ENCODE results near the gene GCNA.
"Not testable (repeated sequence)": the region's sequence is repeated elsewhere in the genome, so short reads cannot be mapped to it uniquely, and the experiment has no call there.

GCNA gene

DNA sequence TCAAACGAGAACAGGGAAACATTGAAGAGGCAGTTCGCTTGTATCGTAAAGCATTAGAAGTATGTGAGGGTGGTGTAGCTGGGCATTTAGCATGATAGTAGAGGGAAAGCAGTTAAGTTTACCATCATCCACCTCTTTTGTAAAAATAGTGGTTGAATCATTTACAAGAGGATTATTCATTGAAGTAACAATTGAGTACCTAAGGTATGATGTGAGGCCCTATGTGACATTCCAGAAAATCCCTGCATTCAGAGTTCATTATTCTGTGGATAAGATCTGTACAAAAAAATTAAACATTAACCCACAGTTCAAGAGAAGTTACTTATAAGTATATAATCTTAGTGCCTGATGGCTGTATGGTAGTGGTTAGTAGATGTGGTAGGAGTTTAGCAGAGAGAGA is 22.2 kb upstream of the GCNA start:
- in situ Hi-C loops (cut with MboI; ENCODE audit: low sequenced_read_pairs, unreplicated experiment), result no loop called here
- TF ChIP-seq CTCF (IDR thresholded peaks at IDR 0.05; ENCODE audit: borderline replicate concordance, control extremely low read depth, extremely low read depth, insufficient read depth, missing control alignments), result no peak
- DNase-seq (ENCODE audit: low spot score), result no peak

DNA sequence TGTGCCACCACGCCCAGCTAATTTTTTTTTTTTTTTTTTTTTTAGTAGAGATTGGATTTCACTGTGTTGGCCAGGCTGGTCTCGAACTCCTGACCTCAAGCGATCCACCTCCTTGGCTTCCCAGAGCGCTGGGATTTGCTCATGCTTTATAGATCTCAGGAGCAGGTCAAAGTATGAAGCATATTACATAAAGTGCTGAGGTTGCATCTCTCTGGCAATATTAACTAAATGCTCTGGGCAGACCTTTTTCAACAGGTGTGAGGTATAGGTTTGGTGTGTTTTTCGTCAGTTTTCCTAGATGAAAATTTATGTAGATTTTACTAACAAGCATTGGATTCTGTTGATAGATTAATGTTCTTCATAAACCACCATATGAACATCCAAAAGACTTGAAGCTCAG is 19.3 kb upstream of the GCNA start:
- in situ Hi-C loops (cut with MboI; ENCODE audit: low sequenced_read_pairs, unreplicated experiment), result no loop called here
- no peak for DNase-seq (ENCODE audit: low spot score)
- TF ChIP-seq CTCF (IDR thresholded peaks at IDR 0.05; ENCODE audit: borderline replicate concordance, control extremely low read depth, extremely low read depth, insufficient read depth, missing control alignments), result no peak

- DNase-seq (ENCODE audit: low spot score); in situ Hi-C loops (cut with MboI; ENCODE audit: low sequenced_read_pairs, unreplicated experiment): not testable (repeated sequence)
Measured at GRCh38 chrX:71559773-71560172, 18.5 kb upstream of the GCNA start.

DNA sequence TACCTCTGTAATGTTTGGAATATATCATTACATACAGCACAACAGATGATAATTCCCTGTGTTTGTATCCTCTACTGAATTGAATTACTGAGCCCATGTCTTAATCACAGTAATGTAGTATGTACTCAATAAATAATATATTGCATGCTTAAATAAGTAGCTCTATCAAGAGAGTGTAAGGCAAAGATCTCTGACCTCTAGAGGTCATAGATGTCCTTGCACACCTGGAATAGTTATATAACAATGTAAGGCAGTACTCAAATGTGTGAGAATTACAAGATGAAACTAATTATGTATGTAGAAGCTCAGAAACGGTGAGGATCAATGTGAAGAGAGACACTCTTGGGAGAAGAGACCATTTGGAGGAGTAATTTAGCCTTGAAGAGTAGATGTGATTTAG is 14.3 kb upstream of the GCNA start:
- TF ChIP-seq CTCF (IDR thresholded peaks at IDR 0.05; ENCODE audit: borderline replicate concordance, control extremely low read depth, extremely low read depth, insufficient read depth, missing control alignments), result no peak
- in situ Hi-C loops (cut with MboI; ENCODE audit: low sequenced_read_pairs, unreplicated experiment), result no loop called here
- DNase-seq (ENCODE audit: low spot score), result no peak

DNA sequence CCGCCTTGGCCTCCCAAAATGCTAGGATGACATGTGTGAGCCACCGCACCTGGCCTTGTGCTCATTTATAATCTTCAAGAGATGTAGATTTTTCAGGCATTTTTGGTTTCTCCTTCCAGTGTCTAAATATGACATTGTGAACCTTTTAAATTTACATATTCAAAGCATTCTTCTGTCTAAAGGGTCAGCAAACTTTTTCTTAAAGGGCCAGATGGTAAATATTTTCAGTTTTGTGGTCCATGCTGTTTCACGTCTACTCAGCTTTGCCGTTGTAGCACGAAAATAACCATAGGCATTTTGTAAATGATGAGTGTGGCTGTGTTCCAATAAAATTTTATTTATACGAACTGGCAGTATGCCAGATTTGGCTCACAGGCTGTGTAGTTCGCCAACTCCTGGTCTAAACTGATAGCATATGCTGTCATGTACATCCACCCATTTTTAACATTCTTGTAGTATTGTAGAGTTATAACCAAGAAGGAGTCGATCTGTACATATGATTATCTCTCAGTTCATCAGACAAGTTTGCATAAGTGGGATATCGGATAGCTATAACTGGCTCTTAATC is 12.7 kb upstream of the GCNA start:
- in situ Hi-C loops (cut with MboI; ENCODE audit: low sequenced_read_pairs, unreplicated experiment), result no loop called here
- no peak for DNase-seq (ENCODE audit: low spot score)
- TF ChIP-seq CTCF (IDR thresholded peaks at IDR 0.05; ENCODE audit: borderline replicate concordance, control extremely low read depth, extremely low read depth, insufficient read depth, missing control alignments), result no peak

DNA sequence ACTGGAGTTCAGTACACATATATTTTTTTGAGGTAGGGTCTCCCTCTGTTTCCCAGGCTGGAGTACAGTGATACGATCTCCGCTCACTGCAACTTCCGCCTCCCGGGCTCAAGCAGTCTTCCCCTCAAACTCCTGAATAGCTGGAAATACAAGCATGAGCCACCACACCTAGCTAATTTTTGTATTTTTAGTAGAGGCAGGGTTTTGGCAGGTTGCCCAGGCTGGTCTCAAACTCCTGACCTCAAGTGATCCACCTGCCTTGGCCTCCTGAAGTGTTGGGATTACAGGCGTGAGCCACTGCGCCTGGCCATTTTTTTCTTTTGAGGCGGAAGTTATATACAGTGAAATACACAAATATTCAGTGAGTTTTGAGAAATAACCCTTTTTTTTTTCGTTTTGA is 6.8 kb upstream of the GCNA start:
- DNase-seq (ENCODE audit: low spot score); in situ Hi-C loops (cut with MboI; ENCODE audit: low sequenced_read_pairs, unreplicated experiment): not testable (repeated sequence)

DNA sequence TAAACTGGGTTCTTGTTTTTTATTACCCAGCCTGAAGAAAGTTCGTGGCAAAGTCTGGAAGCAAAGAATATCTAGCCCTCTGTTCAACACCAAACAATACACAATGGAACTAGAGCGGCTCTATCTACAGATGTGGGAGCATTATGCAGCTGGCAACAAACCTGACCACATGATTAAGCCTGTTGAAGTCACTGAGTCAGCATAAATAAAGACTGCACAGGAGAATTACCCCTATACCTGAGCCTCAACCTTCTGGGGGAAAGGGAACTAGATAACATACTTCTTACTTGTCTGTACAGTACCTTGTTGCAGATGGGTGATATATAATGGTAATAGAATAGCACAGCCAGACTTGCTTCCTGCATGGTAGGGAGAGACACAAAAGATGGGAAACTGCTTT is 4.6 kb upstream of the GCNA start:
- TF ChIP-seq CTCF (IDR thresholded peaks at IDR 0.05; ENCODE audit: borderline replicate concordance, control extremely low read depth, extremely low read depth, insufficient read depth, missing control alignments), result no peak
- DNase-seq (ENCODE audit: low spot score), result no peak
- in situ Hi-C loops (cut with MboI; ENCODE audit: low sequenced_read_pairs, unreplicated experiment), result no loop called here

DNA sequence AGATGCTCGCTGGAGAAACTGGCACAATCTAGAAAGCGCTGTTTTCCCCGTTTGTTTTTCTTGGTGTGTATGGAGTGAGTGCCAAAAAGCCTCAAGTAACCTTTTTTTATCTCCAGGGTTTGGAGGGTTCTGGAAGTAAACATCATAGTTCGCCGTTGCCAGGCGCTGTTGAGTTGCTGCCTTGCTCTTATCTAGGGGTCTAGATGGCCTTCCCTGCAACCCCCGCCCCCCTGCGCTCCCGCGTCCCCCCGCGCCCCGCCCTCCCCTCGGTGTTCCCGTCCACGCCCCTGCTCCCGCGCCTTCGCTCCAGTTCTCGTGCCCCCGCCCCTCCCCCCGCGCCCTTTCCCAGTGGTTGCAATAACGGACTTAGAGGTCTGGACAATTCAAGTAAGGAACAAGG is 555 bp upstream of the GCNA start:
- in situ Hi-C loops (cut with MboI; ENCODE audit: low sequenced_read_pairs, unreplicated experiment), result no loop called here
- DNase-seq (ENCODE audit: low spot score), result peak; percentile 17
- no peak for TF ChIP-seq CTCF (IDR thresholded peaks at IDR 0.05; ENCODE audit: borderline replicate concordance, control extremely low read depth, extremely low read depth, insufficient read depth, missing control alignments)

All from GM13976 (cell line).